Epithelial cell of prostate (primary cell): ENCODE measurements around the gene SH3GL1.

Source experiments
- DNase-seq: peaks from one replicate; pipeline ENCODE4 v3.0.0-alpha.2; 2011; ENCODE audit warnings: low read depth, low spot score
- H3K27ac ChIP-seq: fragments of 450-650 bp; 2 replicates; pipeline ENCODE4 v1.5.1; 2017; ENCODE audit warnings: mild to moderate bottlenecking

SH3GL1 gene

GRCh38 chr19:4366666-4367335 is 33.5 kb downstream of the SH3GL1 start:
- DNase-seq = no peak
- no peak overlapping the region for H3K27ac ChIP-seq

GRCh38 chr19:4365791-4366665 is 34.3 kb downstream of the SH3GL1 start:
- H3K27ac ChIP-seq = no peak overlapping the region
- no peak for DNase-seq

DNA sequence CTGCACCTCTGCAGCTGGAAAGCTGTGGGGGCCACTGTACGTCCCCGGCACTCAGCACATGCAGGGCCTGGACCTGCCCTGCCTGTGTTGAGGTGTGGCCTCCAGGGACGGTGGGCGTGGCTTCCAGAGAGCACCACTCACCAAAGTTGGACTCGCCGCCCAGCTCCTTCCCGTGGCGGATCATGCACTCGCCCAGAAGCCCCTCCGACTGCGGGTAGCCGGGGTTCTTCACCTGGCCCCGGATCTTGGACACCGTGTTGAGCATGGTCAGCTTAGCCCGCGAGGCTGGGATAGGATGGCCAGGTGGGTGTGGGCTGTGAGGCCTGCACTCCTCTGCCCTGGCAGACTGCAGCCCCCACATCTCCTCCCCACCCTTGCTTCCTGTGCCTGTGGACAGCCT is 35.0 kb downstream of the SH3GL1 start:
- no peak overlapping the region for H3K27ac ChIP-seq
- no peak for DNase-seq

GRCh38 chr19:4363571-4364304 is 36.6 kb downstream of the SH3GL1 start:
- H3K27ac ChIP-seq = no peak overlapping the region

GRCh38 chr19:4362831-4363545 is 37.4 kb downstream of the SH3GL1 start:
- H3K27ac ChIP-seq = no peak overlapping the region
- no peak for DNase-seq

More at GRCh38 chr19:4363571-4364304, 36.6 kb downstream of the SH3GL1 start:
- no peak for DNase-seq

- no peak overlapping the region for H3K27ac ChIP-seq
- no peak for DNase-seq
These were observed 38.1 kb downstream of the SH3GL1 start for GRCh38 chr19:4362101-4362828.

DNA sequence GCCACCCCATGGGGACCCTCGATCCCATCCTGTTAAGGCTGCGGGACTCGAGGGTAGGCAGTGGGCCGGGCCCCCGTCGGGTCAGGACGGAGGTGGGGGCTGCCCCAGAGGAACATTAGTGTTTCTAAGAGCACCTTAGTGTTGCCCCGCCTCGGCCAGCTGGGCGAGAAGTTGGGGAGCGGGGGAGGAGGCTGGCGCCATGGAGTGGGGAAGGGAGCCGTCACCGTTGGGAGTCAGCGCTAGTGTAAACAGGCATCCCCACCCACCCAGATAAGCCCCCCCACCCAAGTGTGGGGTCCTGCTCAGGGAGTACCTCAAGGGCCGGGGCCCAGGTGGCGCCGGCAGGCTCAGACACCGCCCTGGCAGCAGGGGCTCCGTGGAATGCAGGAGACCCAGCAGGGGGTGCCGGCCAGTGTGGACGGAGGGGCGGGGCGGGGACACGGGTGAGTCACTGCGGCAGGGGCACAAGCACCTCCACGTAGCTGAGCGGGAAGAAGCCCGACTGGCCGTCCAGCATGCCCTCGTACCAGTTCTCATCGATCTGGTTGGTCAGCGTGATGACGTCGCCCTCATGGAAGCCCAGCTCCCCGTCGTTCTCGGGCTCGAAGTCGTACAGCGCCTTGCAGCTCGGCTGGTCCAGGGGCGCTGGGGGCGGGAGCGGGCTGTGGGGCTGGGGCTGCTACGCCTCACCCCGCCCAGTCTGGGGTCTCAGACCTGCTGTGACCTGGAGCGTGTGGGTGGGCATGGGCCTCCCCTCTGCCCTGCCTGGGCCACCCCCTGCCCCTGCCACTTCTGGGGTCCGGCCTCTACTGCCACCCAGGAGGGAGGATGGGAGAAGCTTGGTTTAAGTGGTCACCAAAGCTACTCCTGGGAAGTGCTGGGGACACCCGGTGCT is 38.9 kb downstream of the SH3GL1 start:
- DNase-seq = no peak
- no peak overlapping the region for H3K27ac ChIP-seq

DNA sequence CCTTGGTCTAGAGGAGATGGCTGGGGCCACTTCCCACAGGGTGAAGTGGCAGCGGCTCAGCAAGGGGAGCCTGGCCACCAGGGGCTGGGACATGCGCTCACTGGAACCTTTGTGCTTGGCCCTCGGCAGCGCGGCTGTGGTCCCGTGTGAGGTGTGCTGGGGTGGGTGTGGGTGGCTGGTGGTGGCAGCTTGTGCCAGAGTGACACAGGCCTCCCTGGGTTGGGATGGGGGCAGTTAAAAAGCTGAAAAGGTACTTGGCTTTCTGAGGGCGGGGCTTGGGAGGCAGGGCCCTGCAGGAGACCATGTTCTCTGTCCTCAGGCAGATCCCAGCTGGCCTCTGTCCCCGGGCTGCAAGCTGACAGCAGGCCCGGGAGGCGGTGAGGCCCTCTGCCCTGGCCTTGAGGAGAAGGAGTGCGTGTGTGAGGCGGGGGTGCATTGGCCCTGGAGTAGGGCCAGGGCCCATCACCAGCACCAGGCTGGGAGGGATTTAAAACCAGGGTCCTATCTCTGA is 39.7 kb downstream of the SH3GL1 start:
- DNase-seq = no peak
- H3K27ac ChIP-seq = no peak overlapping the region

DNA sequence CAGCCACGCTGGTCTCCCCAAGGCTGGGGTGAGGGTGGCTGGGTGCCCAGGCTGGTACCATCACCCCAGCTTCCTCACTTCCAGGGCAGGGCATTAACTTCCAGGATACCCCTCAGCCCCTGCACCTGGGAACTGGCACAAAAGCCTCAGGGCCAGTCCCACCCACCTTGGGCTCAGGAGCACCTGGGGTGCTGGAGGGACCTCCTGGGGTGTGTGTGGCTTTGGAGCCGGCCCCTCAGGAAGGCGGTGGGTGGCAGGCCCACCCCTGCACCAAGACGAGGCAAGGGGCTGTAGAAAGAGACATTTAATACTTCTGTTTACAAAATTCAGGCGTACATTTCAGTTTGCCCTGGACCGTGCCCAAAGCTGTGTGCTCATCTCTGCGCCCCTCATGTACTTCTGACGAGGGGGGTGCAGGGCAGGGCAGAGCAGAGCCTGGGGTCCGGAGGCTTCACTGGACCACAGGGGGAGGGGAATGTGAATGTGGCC is 40.2 kb downstream of the SH3GL1 start:
- no peak for DNase-seq
- H3K27ac ChIP-seq = no peak overlapping the region

DNA sequence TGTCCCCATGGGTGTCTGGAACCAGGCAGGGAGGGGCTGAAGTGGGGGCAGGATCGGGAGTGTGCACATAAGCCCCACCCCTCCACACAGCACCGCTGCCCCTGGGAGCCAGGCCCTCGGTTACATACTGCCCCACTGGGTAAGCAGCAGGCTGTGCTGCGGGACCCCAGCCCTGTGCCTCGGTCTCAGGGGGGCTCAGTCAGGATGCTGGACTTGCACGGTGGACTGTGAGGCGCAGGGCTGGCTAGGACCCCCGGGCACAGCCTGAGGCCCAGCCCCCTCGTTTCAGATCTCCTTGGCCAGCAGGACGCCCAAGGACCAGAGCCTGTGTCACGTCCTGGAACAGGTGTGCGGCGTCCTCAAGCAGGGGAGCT is 40.7 kb downstream of the SH3GL1 start:
- H3K27ac ChIP-seq = no peak overlapping the region
- DNase-seq = no peak

DNA sequence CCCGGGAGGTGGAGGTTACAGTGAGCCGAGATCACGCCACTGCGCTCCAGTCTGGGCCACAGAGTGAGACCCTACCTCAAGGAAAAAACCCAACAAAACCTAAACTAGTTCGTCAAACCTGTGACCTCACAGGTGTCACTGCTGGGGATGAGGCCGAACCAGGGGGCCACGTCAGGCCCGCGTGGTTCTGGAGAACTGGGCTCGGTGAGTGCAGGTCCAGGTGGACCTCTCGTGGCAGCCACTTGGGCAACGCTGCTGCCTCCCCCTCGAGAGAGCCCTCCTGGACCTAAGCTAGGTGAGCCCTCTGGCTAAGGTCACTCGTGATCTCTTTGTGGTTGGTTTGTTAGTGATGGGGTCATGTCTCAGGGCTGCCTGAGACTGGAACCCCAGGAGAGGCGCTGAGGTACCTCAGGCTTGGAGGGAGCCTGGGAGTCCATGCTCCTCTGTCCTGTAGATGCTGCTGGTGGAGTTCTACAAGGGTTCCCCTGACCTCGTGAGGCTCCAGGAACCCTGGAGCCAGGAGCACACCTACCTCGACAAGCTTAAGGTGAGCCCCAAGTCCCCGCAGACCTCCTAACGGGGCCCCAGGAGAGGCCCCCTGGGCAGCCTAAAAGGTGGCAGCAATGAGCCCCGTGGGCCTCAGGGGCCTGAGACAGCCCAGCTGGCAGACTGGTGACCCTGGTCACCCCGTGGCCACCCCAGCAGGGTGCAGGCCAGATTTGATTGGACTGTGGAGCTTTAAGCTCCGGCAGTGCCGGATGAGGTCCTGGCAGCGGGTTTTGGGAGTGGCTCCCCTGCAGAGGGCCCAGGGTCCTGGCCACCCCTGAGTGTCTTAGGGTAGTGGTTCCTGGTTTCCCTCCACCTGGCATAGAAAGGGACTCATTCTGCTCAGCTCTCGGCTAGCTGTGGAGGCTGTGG is 41.4 kb downstream of the SH3GL1 start:
- H3K27ac ChIP-seq = no peak overlapping the region
- no peak for DNase-seq

DNA sequence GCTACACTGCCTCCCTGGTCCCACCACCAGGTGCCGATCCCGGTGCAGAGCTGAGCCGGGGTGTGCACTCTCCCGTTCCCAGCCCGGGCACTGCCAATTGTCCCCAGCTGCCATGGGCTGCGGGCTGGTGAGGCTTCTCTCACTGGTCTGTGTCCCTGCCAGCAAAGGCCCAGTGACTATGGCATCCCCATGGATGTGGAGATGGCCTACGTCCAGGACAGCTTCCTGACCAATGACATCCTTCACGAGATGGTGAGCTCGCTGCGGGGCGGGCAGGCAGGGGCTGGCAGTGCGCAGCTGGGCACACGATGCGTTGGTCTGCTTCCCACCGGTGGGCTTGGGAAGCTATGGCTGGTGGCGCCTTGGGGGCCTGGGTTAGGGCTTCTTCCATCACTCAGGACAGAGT is 42.4 kb downstream of the SH3GL1 start:
- DNase-seq = no peak
- no peak overlapping the region for H3K27ac ChIP-seq

DNA sequence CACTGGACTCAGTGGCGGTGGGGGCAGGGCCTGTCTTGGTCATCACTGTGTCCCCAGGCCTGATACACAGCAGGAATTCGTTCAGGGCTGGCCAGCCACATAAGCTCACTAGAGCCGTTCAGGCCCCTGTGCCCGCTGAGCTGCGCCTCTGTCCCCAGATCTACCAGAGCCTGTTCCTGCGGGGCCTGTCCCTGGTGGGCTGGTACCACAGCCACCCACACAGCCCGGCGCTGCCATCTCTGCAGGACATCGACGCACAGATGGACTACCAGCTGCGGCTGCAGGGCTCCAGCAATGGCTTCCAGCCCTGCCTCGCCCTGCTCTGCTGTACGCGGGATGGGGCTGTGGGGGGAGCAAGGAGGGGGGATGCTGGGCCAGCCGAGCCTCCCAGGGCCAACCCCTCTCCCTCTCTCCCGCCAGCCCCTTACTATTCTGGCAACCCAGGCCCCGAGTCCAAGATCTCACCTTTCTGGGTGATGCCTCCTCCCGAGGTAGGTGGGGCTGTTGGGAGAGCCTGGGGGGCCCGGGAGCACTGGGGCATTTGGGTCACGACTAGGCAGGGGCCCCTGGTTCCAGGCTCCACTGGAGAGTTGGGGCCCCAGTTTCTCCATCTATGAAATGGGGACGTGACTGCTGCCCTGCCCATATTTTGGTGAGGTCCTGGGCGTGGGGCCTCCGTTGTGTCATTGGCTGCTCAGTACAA is 43.1 kb downstream of the SH3GL1 start:
- no peak for DNase-seq
- H3K27ac ChIP-seq = no peak overlapping the region

GRCh38 chr19:4354897-4355296 is 45.5 kb downstream of the SH3GL1 start:
- DNase-seq = no peak
- no peak overlapping the region for H3K27ac ChIP-seq

GRCh38 chr19:4354282-4354681 is 46.1 kb downstream of the SH3GL1 start:
- H3K27ac ChIP-seq = no peak overlapping the region
- no peak for DNase-seq

DNA sequence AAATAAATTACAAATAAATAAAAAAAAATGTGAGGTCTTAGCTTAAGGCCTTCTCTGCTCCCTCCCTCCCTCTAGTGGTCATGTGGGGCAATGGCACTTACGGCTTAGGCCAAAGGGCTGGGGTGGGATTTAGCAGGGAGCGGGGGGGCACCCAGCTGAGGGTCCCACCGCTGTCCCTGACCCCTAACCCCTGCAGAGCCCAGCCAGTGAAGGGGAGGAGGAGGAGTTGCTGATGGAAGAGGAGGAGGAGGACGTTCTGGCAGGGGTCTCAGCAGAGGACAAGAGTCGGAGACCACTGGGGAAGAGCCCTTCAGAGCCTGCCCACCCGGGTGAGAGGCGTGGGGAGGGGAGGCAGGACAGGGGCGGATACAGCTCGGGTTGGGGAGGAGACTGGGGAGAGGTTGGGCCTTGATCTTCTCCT is 47.6 kb downstream of the SH3GL1 start:
- H3K27ac ChIP-seq = no peak overlapping the region
- no peak for DNase-seq

- H3K27ac ChIP-seq = no peak overlapping the region
- no peak for DNase-seq
These were observed 49.6 kb downstream of the SH3GL1 start for GRCh38 chr19:4350726-4351125.
